Stimulated activated CD4-positive, alpha-beta T cell treated with anti-CD3 and anti-CD28 coated beads, Interleukin-1b, Interleukin-23, amount 100 ng/mL, for 24 hours (primary cell): ENCODE data around the gene MCTP2.

Experiments used
- DNase-seq, 4 experiments: peaks; one replicate each; pipeline ENCODE4 v3.0.0-alpha.2; 2020; ENCODE audit warnings: low read depth in 4 of 4, low spot score in 1 of 4

The MCTP2 gene

DNA sequence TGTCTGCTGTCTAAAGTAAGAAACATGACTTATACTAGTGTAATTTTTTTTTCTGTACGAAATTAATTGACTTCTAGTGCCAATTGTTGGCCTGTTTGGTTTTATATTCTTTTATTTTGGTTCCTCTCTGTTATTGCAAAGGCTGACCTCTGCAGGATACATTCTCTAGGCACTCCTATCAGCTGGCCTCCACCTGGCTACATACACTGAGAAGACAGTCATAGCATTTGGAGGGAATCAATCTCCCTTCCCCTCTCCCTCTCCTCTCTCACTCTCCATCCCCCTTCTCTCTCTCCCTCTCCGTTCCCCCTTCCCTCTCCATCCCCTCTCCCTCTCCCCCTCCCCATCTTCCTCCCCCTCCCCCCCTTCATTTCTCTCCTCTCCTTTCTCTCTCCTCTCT is 116.7 kb downstream of the MCTP2 start:
- DNase-seq, result no peak

DNA sequence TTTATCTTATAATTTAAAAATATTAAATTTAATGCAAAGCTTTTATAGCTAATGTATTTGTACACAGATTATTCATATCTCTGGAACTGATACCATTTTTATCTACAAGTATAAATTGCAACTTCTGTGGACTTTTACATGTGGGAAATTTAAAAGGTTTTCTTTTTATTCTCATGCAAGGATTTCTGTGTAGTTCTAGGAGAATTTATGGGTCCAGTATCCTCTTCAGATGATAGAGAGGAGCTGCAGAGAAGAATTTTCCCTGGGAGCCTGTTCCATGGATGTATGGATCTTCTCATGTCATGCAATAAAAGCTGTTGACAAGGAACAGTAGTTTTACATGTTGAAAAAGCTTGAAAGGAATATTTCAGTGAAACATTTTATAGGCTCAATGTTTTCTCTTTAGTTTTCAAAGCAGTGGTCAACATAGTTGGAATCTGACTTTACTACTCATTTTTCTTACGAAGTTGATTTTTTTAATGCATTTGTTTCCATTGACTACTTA is 119.7 kb downstream of the MCTP2 start:
- no peak for DNase-seq

- no peak for DNase-seq
These were observed 121.5 kb downstream of the MCTP2 start for GRCh38 chr15:94352636-94353487.

DNA sequence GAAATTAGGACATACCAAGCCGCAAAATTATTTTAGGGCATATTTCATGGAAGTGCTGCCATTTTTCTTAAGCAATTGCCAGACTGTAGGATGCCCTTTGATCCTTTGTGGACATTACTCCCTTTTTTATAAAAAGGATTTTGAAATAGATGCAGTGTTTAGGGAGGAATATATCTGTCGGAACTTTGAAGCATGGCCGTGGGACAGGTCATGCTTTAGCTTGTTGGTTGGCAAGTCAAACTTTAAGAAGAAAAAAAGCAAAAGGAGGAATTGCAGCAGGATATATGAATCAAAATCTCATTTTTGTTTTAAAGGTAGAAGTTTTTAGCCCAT is 122.1 kb downstream of the MCTP2 start:
- no peak for DNase-seq

- DNase-seq, result no peak
These were observed 123.3 kb downstream of the MCTP2 start for GRCh38 chr15:94354655-94355054.

- no peak for DNase-seq
These were observed 128.4 kb downstream of the MCTP2 start for GRCh38 chr15:94359716-94360115.

GRCh38 chr15:94360251-94360685 is 128.9 kb downstream of the MCTP2 start:
- DNase-seq, result no peak

- DNase-seq, result no peak
These were observed 131.2 kb downstream of the MCTP2 start for GRCh38 chr15:94362385-94363092.

DNA sequence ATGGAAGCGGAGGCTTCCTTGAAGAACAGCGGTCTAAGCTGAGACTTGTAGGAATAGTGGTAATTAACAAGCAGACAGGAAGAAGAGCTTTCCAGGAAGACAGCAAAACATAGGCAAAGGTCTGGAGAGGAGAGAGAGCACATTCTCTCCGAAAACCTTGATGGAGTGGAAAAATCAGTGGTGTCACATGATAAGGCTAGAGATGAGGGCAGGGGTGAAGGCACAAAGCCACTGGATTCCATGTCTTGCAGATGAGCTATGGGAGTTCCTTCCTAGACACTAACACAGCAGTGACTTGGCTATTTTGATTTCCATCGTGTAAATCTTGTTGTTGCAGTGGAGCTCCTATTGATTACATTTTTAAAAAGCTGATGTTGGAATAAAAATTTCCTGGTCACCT is 132.0 kb downstream of the MCTP2 start:
- no peak for DNase-seq

GRCh38 chr15:94366781-94367180 is 135.4 kb downstream of the MCTP2 start:
- DNase-seq, result no peak

DNA sequence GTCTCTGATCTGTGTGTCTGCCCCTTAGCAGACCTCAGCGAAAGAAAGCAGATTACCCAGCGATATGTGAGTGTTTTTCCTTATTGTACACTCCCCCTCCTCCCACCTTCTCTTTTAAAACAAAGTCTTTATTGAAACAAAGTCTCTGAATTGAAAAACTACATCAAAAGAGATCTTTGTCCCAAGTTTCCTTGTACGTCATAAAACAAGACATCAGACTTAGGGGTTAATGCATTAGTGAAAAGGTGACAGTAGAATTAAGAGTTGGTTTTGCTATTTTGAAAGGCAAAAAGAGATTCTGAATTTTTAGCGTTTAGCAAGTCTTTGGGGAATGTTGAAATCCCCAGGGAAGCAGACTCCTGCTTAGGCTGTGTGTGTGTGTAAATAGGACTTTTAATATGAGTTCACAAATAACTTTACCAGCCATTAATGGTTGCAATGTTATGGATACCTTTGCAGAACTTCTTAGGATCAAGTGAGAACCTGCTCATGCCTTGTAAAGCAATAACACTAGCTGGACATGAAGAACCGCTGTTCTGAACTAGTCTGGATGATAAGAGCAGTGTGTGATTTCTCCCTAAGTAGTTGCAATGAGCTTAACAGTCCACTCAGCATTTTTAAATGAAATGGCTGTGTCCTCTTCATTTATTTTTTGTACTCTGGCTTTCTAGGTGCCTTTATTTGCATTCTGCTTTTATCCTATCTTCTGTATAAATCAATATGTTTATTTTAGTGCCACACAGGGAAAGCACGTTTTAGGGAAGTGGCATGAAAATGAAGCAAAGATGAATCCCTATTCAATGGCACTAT is 136.6 kb downstream of the MCTP2 start:
- DNase-seq, result no peak

GRCh38 chr15:94370206-94370935 is 139.0 kb downstream of the MCTP2 start:
- DNase-seq, result no peak

DNA sequence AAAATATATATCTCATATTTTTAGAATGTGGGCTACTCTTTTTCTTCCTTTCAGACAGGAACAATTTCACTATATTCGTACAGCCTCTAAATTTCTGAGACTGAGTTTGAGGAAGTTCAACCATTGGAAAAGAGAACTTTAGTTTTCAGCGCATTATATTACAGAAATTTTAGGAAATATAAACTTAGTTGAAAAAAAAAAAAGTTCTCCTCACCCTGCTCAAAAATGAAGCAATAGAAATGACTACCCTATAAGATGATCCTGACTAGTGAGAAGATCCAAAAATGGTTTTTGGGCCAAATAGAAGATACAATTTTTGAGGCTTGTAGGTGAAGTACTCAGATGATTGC is 139.6 kb downstream of the MCTP2 start:
- no peak for DNase-seq

DNA sequence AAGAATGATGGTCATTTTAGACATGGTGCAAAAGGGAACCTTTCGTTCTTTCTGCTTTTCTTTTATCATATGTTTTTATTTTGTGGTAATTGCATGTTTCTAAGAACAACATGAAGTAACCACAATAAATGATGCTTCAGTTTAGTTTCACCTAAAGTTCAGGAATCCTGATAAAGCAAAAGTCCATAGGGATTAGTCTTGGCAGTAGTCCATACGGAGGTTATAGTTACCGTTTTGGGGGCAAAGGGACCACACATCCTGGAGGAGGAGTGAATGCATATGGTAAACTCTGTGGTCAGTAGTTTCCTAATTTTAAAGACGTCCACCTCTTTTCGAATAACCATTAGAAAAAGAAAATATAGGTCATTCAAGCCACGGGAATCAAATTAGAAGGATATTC is 141.5 kb downstream of the MCTP2 start:
- DNase-seq, result no peak

DNA sequence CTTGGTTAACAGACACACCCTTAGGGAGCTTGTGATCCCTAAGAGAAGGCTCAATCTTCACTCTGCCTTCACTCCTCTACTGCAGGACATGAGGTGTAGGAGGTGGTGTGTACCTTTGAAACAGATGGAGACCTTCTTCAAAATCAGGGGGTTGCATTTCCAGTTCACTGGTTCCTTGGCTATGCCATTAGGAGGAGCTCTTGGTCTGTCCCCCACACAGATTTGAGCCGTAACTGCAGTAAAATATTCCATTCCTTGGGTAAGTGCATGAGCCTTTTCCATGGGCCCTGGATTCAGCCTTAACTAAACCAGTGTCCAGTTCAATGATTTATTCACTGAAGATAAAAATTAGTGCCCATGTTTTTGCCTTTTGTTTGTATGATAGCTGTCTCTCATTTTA is 144.6 kb downstream of the MCTP2 start:
- no peak for DNase-seq

- no peak for DNase-seq
These were observed 148.6 kb downstream of the MCTP2 start for GRCh38 chr15:94379986-94380385.

- no peak for DNase-seq
These were observed 149.4 kb downstream of the MCTP2 start for GRCh38 chr15:94380798-94381197.

DNA sequence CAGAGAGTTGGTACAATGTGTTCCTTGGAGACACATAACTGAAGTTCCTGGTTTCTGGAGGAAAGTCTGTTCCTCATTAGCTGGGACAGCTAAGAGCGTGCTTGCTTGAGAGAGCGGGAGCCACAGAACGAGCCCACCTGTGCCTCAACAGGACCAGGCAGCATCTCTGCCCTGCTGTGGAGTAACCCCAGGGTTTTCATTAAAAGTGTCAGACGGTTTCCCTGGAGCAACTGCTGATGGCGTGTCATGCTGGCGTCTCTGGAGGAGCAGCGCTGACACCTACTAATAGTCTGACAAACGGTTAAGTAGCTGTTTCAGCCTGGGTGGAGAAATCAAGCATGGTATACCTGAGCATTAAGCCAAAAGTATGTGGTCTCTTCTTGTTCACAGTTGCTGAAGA is 150.0 kb downstream of the MCTP2 start:
- no peak for DNase-seq

- no peak for DNase-seq
These were observed 151.7 kb downstream of the MCTP2 start for GRCh38 chr15:94383041-94383440.

DNA sequence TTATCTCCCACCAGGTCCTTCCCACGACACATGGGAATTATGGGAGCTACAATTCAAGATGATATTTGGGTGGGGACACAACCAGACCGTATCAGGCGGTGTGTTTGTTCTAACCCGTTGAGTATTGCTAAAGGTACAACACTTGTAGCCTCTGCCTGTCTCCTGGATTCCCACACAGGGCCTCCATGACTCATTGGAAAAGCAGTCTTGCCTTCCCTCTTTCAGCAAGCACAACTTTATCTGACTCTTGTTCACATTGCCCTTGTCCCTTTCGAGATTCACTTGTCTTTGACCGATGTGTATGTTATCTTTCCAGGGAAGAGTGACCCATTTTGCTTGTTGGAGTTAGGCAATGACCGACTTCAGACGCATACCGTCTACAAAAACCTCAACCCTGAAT is 152.3 kb downstream of the MCTP2 start:
- DNase-seq, result no peak

- DNase-seq, result no peak
These were observed 154.1 kb downstream of the MCTP2 start for GRCh38 chr15:94385441-94385840.
